Gastrocnemius medialis (tissue), 4 donors: ENCODE measurements around the gene MAGI1.

Experiments used
- POLR2A ChIP-seq, 2 donors: fragments of 450-650 bp; IDR thresholded peaks; one replicate each; pipeline ENCODE4 v1.6.1; 2017; ENCODE audit warnings: antibody characterized with exemption in 2 of 2, mild to moderate bottlenecking in 2 of 2, moderate library complexity in 2 of 2
- TF ChIP-seq, protein P1 (sequence below), 5 experiments: fragments of 450-650 bp in 3 of 5; fragments of 200-600 bp in 2 of 5; sonication (generic) in 2 of 5; IDR thresholded peaks in 4 of 5; conservative IDR thresholded peaks in 1 of 5; 1 replicate in 4 of 5; 2 replicates in 1 of 5; pipeline ENCODE4 v1.5.1; 2016 to 2019; ENCODE audit warnings: antibody characterized with exemption in 5 of 5, mild to moderate bottlenecking in 3 of 5, moderate library complexity in 3 of 5

DNA sequence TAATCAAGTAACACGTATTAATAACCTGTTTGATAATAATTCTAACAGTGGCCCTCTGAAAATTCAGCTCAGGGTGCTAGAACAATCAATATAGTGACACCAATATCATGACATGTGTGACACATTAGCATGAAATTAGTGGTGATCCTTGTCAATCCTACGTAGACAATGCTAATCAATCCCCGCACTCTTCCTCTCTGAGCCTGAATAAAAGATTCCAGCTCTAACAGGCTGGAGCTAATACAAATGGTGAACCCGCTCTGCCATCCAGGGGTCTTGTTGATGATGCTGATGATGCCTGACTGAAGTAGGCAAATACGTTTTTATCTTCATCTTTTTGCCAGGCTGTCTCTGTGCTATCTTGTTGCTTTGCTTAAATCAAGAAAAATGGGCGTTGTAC is 462.5 kb downstream of the MAGI1 start:
- TF ChIP-seq, protein P1, sequence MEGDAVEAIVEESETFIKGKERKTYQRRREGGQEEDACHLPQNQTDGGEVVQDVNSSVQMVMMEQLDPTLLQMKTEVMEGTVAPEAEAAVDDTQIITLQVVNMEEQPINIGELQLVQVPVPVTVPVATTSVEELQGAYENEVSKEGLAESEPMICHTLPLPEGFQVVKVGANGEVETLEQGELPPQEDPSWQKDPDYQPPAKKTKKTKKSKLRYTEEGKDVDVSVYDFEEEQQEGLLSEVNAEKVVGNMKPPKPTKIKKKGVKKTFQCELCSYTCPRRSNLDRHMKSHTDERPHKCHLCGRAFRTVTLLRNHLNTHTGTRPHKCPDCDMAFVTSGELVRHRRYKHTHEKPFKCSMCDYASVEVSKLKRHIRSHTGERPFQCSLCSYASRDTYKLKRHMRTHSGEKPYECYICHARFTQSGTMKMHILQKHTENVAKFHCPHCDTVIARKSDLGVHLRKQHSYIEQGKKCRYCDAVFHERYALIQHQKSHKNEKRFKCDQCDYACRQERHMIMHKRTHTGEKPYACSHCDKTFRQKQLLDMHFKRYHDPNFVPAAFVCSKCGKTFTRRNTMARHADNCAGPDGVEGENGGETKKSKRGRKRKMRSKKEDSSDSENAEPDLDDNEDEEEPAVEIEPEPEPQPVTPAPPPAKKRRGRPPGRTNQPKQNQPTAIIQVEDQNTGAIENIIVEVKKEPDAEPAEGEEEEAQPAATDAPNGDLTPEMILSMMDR (IDR thresholded peaks at IDR 0.05 in 4 of 5, conservative IDR thresholded peaks at IDR 0.05 in 1 of 5): no peak
- no peak for TF ChIP-seq POLR2A (IDR thresholded peaks at IDR 0.05)
